ENCODE data around the gene FUCA2.
"Not testable (repeated sequence)": the region's sequence is repeated elsewhere in the genome, so short reads cannot be mapped to it uniquely, and the experiment has no call there.

FUCA2 gene

GRCh38 chr6:143536461-143536865 is 24.9 kb upstream of the FUCA2 start:
- DNase-seq (ENCODE audit: low read depth, low spot score) = peak; percentile 42

- no peak for DNase-seq (ENCODE audit: low read depth, low spot score)
Observed at GRCh38 chr6:143535189-143535614, 23.7 kb upstream of the FUCA2 start.

- no peak for DNase-seq (ENCODE audit: low read depth, low spot score)
Observed at GRCh38 chr6:143531720-143532499, 20.4 kb upstream of the FUCA2 start.

- no peak for DNase-seq (ENCODE audit: low read depth, low spot score)
Observed at GRCh38 chr6:143529095-143529494, 17.6 kb upstream of the FUCA2 start.

- DNase-seq (ENCODE audit: low read depth, low spot score) = no peak
Observed at GRCh38 chr6:143528164-143528811, 16.8 kb upstream of the FUCA2 start.

- DNase-seq (ENCODE audit: low read depth, low spot score) = no peak
Observed at GRCh38 chr6:143527677-143528076, 16.2 kb upstream of the FUCA2 start.

- DNase-seq (ENCODE audit: low read depth, low spot score) = no peak
Observed at GRCh38 chr6:143525356-143525755, 13.8 kb upstream of the FUCA2 start.

- no peak for DNase-seq (ENCODE audit: low read depth, low spot score)
Observed at GRCh38 chr6:143522039-143522600, 10.6 kb upstream of the FUCA2 start.

GRCh38 chr6:143517447-143517773 is 5.9 kb upstream of the FUCA2 start:
- DNase-seq (ENCODE audit: low read depth, low spot score) = no peak

GRCh38 chr6:143516690-143517446 is 5.3 kb upstream of the FUCA2 start:
- no peak for DNase-seq (ENCODE audit: low read depth, low spot score)

GRCh38 chr6:143515766-143516355 is 4.3 kb upstream of the FUCA2 start:
- no peak for DNase-seq (ENCODE audit: low read depth, low spot score)

GRCh38 chr6:143515061-143515760 is 3.7 kb upstream of the FUCA2 start:
- DNase-seq (ENCODE audit: low read depth, low spot score) = no peak

- peak; percentile 53 for DNase-seq (ENCODE audit: low read depth, low spot score)
Observed at GRCh38 chr6:143513410-143513809, 1.9 kb upstream of the FUCA2 start.

GRCh38 chr6:143510326-143510725 is 1.2 kb downstream of the FUCA2 start:
- DNase-seq (ENCODE audit: low read depth, low spot score) = not testable (repeated sequence)

- DNase-seq (ENCODE audit: low read depth, low spot score) = no peak
Observed at GRCh38 chr6:143507358-143508145, 4.0 kb downstream of the FUCA2 start.

- no peak for DNase-seq (ENCODE audit: low read depth, low spot score)
Observed at GRCh38 chr6:143506620-143507019, 4.9 kb downstream of the FUCA2 start.

GRCh38 chr6:143506199-143506598 is 5.3 kb downstream of the FUCA2 start:
- DNase-seq (ENCODE audit: low read depth, low spot score) = no peak

- no peak for DNase-seq (ENCODE audit: low read depth, low spot score)
Observed at GRCh38 chr6:143505537-143505936, 6.0 kb downstream of the FUCA2 start.

- no peak for DNase-seq (ENCODE audit: low read depth, low spot score)
Observed at GRCh38 chr6:143505111-143505510, 6.4 kb downstream of the FUCA2 start.

GRCh38 chr6:143504369-143504768 is 7.2 kb downstream of the FUCA2 start:
- DNase-seq (ENCODE audit: low read depth, low spot score) = no peak
